ENCODE results near the gene CCDC91. TPM values are rescaled to one million over a fixed set of nuclear protein-coding genes. Genes with fewer than 3 reads are reported as not detected.

CCDC91 gene
- total RNA-seq, 1 donor from 2014 or later = 23.2 TPM

DNA sequence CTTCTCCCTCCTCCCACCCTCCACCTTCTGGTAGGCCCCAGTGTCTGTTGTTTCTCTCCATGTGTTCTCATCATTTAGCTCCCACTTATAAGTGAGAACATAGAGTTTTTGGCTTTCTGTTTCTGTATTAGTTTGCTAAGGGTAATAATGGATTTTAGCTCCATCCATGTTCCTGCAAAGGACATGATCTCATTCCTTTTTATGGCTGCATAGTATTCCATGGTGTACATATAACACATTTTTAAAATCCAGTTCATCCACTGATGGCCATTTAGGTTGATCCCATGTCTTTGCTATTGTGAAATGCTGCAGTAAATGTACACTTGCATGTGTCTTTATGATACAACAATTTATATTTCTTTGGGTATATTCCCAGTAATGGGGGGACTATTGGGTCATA is 96.1 kb downstream of the CCDC91 start:
- Mint-ChIP-seq H3K36me3 (peaks cover 36% of the 10 kb centered on the region), H3K27me3 (no peaks in the 10 kb centered on the region), H3K27ac (no peak overlapping the region), H3K4me3 (no peak overlapping the region), H3K9me3 (peaks cover 8% of the 10 kb centered on the region), H3K4me1 (ENCODE audit: unreplicated experiment) (no peaks in the 10 kb centered on the region)
- DNase-seq (ENCODE audit: extremely low spot score, unreplicated experiment) = no peak
- TF ChIP-seq, protein P1, sequence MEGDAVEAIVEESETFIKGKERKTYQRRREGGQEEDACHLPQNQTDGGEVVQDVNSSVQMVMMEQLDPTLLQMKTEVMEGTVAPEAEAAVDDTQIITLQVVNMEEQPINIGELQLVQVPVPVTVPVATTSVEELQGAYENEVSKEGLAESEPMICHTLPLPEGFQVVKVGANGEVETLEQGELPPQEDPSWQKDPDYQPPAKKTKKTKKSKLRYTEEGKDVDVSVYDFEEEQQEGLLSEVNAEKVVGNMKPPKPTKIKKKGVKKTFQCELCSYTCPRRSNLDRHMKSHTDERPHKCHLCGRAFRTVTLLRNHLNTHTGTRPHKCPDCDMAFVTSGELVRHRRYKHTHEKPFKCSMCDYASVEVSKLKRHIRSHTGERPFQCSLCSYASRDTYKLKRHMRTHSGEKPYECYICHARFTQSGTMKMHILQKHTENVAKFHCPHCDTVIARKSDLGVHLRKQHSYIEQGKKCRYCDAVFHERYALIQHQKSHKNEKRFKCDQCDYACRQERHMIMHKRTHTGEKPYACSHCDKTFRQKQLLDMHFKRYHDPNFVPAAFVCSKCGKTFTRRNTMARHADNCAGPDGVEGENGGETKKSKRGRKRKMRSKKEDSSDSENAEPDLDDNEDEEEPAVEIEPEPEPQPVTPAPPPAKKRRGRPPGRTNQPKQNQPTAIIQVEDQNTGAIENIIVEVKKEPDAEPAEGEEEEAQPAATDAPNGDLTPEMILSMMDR (conservative IDR thresholded peaks at IDR 0.05) = no peak

DNA sequence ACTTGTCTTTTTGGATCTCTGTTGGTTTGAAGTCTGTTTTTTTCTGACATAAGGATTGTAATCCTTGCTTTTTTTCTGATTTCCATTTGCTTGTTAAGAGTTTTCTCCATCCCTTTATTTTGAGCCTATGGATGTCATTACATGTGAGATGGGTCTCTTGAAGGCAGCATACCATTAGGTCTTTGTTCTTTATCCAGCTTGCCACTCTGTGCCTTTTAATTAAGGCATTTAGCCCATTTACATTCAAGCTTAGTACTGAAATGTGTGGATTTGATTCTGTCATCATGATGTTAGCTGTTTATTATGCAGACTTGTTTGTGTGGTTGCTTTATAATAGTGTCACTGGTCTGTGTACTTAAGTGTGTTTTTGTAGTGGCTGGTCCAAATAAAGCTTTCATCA is 100.0 kb downstream of the CCDC91 start:
- Mint-ChIP-seq H3K27ac (no peak overlapping the region), H3K36me3 (peaks cover 24% of the 10 kb centered on the region), H3K27me3 (no peaks in the 10 kb centered on the region), H3K9me3 (peaks cover 8% of the 10 kb centered on the region), H3K4me3 (no peak overlapping the region), H3K4me1 (ENCODE audit: unreplicated experiment) (no peaks in the 10 kb centered on the region)
- TF ChIP-seq, protein P1 (conservative IDR thresholded peaks at IDR 0.05) = no peak
- no peak for DNase-seq (ENCODE audit: extremely low spot score, unreplicated experiment)

DNA sequence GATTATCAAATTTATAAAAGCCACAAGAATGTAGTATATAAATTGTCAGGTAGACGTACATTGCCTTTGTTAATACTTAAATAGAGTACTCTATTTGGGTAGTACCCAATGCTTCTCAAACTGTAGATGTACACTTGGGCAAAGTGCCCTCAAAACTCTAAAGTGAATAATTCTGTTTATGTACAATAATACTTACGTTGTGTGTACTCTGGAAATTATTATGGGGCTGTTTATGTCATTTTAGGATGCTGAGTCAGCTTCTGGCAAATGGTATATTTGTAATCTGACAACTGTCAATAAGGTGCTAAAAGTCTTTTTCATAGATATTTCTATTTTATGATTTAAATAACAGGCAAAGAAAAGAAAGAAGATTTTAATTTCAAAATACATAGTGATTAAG is 102.4 kb downstream of the CCDC91 start:
- TF ChIP-seq, protein P1 (conservative IDR thresholded peaks at IDR 0.05) = no peak
- Mint-ChIP-seq H3K27ac (no peak overlapping the region), H3K4me3 (no peak overlapping the region), H3K4me1 (ENCODE audit: unreplicated experiment) (no peaks in the 10 kb centered on the region), H3K36me3 (peaks cover 21% of the 10 kb centered on the region), H3K9me3 (peaks cover 8% of the 10 kb centered on the region), H3K27me3 (no peaks in the 10 kb centered on the region)
- DNase-seq (ENCODE audit: extremely low spot score, unreplicated experiment) = no peak

DNA sequence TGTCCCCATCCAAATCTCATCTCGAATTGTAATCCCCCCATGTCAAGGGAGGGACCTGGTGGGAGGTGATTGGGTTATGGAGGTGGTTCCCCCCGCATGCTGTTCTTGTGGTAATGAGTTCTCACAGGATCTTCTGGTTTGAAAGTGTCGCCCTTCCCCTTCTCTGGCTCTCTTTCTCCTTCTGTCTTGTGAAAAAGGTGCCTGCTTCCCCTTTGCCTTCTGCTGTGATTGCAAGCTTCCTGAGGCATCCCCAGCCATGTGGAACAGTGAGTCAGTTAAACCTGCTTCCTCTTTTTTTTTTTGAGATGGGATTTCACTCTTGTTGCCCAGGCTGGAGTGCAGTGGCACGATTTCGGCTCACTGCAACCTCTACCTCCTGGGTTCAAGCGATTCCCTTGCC is 104.0 kb downstream of the CCDC91 start:
- TF ChIP-seq, protein P1 (conservative IDR thresholded peaks at IDR 0.05) = no peak
- Mint-ChIP-seq H3K36me3 (peaks cover 12% of the 10 kb centered on the region), H3K27me3 (no peaks in the 10 kb centered on the region), H3K4me1 (ENCODE audit: unreplicated experiment) (no peaks in the 10 kb centered on the region), H3K4me3 (no peak overlapping the region), H3K9me3 (peaks cover 2% of the 10 kb centered on the region), H3K27ac (no peak overlapping the region)
- DNase-seq (ENCODE audit: extremely low spot score, unreplicated experiment) = no peak

DNA sequence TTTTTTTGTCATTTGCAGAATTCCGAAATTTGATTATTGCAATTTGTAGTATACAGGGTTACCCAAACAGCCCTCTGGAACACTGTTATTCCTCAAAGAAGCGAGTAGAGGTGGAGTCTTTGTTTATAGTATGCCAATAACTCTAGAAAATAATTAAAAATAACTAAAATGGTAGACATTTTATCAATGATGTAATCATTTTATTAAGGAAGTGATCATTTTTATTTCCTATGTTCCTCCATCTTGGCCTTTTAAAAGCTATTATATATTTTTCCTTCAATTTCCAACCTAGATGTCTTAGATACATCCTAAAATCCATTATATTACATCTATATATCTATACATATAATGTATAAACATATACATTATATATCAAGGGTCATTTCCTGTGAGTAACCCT is 106.0 kb downstream of the CCDC91 start:
- Mint-ChIP-seq H3K27ac (no peak overlapping the region), H3K27me3 (no peaks in the 10 kb centered on the region), H3K4me3 (no peak overlapping the region), H3K4me1 (ENCODE audit: unreplicated experiment) (no peaks in the 10 kb centered on the region), H3K36me3 (peaks cover 3% of the 10 kb centered on the region), H3K9me3 (no peaks in the 10 kb centered on the region)
- no peak for DNase-seq (ENCODE audit: extremely low spot score, unreplicated experiment)
- TF ChIP-seq, protein P1 (conservative IDR thresholded peaks at IDR 0.05) = no peak

DNA sequence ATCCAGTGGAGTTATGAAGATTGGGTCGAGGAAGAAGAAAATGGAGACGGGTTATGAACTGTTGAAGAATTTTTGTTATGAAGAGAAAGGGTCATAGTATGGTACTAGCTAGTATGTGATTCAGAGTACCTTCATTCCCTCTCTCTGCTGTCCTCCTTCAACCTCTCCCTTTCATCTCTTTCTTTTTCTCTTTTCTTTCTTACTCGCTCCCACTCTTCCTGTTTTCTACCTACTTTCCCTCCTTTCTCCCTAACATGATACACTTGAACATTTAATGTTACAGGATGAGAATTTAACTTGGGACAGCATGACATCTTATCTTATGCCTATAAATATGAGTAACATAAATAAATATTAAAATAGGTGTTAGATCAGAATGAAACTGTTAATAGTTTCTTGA is 112.9 kb downstream of the CCDC91 start:
- Mint-ChIP-seq H3K27ac (no peak overlapping the region), H3K36me3 (peaks cover 20% of the 10 kb centered on the region), H3K27me3 (no peaks in the 10 kb centered on the region), H3K9me3 (peaks cover 5% of the 10 kb centered on the region), H3K4me1 (ENCODE audit: unreplicated experiment) (no peaks in the 10 kb centered on the region), H3K4me3 (no peak overlapping the region)
- no peak for DNase-seq (ENCODE audit: extremely low spot score, unreplicated experiment)
- TF ChIP-seq, protein P1 (conservative IDR thresholded peaks at IDR 0.05) = no peak

Measured in type B pancreatic cell (in vitro differentiated cells).